ENCODE measurements around the gene MSTO1.
"Not testable (repeated sequence)": the region's sequence is repeated elsewhere in the genome, so short reads cannot be mapped to it uniquely, and the experiment has no call there.

MSTO1 gene

GRCh38 chr1:155609515-155610256 is at the start of gene MSTO1:
MSTO1 (plus strand) TSS chr1:155610218; CDS start chr1:155610249, 31 bp downstream.
- DNase-seq (ENCODE audit: low spot score) = peak; percentile 96

DNA sequence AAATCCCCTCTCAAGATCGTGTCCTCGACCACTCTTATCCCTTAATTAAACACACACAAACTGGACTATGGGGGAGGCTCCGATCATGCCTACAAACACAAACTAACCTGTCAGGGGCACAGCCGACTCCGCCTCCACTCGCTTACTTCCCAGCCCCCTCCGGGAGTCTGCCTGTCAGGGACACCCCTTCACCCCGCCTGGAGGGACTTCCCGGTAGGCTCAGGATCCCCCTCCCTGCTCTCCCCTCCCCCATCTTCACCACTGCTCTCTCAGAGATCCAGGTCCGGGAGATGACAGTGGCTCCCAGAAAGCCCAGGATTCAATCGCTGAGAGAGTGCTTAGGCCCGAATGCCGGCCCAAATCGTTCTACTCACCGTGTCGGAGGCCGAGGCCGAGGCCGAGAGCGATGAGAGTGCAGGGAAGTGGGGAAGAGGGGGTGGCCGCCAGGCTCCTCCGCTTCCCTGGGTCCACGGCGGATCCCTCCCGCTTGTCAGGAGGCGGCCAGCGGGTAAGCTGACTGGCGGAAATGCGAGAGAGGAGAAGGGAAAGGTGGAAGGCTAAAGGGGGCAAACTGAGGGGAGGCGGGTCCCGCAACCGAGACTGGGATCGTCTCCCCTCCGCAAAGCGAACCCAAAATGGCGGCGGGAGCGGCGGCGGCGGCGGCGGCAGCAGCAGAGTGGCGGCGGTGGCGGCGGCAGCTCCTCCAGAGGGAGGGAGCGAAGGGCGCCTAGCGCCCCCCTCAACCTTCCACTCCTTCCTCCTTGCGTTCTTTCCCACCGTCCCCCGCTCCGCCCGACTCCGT is 48.0 kb upstream of the MSTO1 start:
- DNase-seq (ENCODE audit: low spot score) = peak; percentile 35

- peak; percentile 98 for DNase-seq (ENCODE audit: low spot score)
These were observed 47.2 kb upstream of the MSTO1 start, which contains the start of gene ASH1L for GRCh38 chr1:155562581-155563376. ASH1L (minus strand) TSS chr1:155562803; CDS start chr1:155521519, 41,284 bp downstream.

DNA sequence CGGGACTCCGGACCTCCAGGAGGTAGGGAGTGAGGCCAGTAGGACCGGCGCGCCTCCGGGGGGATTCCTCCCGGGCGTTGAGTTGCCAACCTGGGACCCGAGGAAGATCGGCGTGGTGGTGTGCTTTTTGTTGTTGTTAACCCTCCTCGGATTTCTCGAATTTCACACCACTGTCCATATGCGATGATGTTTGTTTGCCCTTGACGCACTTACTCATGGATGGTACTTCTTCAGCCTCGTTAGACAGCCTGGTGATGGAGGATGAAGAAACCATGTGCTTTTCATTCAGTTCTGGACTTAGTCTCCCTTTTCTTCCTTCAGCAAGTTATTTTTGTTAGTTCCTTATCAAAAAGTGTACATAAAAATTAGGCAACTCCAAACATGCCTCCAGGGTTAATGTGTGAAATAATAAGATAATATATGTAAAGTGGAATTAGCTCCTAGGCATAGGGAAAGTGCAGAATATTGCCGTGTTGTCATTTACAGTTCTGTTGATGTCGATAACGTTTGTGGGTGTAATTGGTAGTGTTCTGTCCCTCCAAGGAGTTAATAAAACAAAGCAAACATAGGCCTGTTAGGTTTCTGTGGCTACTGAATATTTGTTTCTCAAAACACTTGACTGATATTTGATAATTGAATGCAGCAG is 46.5 kb upstream of the MSTO1 start:
- not testable (repeated sequence) for DNase-seq (ENCODE audit: low spot score)

DNA sequence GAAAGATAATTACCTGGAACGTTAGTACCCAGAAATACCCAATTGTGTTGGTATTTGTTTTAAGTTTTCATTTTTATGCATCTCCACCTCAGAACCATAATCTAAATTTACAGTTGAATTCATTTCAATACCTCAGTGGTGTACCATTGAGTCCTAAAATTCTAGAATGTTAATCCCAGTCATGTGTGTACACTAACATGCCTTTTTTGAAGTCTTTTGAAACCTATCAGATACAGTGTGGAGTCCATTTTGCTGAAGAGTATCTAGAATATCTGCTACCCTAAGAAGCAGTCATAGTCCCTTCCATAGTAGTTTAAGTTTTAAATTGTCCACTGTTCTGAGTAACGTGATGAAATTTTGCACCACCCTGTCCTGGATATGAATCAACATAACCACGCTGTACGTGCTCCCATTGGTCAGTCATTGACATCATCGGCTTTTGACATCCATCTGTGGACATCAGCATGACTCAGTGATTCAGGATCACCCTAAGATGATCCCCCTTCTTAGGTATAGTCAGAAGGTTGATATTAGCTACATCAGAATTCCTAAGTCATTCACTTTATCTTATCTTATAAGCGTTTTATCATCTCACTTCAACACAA is 39.9 kb upstream of the MSTO1 start:
- DNase-seq (ENCODE audit: low spot score) = no peak

DNA sequence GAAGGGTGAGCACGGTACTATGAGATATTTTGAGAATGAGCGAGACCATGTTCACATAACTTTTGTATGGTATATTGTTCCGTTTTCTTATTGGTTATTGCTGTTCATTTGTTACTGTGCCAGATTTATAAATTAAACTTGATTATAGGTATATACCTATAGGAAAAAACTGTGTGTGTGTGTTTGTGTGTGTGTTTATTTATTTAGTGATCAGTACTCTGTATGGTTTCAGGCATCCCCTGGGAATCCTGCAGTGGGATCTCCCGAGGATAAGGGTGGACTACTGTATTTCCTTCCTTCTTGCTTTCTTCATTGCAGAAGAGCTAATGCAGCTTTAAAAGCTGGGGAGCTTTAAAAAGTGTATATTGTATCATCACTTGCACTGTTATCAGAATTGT is 39.4 kb upstream of the MSTO1 start:
- DNase-seq (ENCODE audit: low spot score) = no peak

DNA sequence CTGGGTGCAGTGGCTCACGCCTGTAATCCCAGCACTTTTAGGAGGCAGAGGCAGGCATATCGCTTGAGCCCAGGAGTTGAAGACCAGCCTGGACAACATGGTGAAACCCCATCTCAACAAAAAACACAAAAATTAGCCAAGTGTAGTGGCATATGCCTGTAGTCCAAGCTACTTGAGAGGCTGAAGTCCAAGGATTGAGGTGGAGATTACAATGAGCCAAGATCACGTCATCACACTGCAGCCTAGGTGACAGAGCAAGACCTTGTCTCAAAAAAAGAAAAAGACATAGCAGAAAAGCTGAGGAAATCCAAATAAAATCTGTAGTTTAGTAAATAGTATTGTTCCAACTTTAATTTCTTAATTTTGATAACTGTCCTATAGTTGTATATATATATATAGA is 35.9 kb upstream of the MSTO1 start:
- DNase-seq (ENCODE audit: low spot score) = no peak

- DNase-seq (ENCODE audit: low spot score) = not testable (repeated sequence)
These were observed 34.4 kb upstream of the MSTO1 start for GRCh38 chr1:155575608-155576007.

- DNase-seq (ENCODE audit: low spot score) = not testable (repeated sequence)
These were observed 26.2 kb upstream of the MSTO1 start for GRCh38 chr1:155583846-155584245.

GRCh38 chr1:155589282-155589681 is 20.7 kb upstream of the MSTO1 start:
- not testable (repeated sequence) for DNase-seq (ENCODE audit: low spot score)

GRCh38 chr1:155590516-155591247 is 19.3 kb upstream of the MSTO1 start:
- not testable (repeated sequence) for DNase-seq (ENCODE audit: low spot score)

GRCh38 chr1:155591770-155592169 is 18.2 kb upstream of the MSTO1 start:
- DNase-seq (ENCODE audit: low spot score) = peak; percentile 38

DNA sequence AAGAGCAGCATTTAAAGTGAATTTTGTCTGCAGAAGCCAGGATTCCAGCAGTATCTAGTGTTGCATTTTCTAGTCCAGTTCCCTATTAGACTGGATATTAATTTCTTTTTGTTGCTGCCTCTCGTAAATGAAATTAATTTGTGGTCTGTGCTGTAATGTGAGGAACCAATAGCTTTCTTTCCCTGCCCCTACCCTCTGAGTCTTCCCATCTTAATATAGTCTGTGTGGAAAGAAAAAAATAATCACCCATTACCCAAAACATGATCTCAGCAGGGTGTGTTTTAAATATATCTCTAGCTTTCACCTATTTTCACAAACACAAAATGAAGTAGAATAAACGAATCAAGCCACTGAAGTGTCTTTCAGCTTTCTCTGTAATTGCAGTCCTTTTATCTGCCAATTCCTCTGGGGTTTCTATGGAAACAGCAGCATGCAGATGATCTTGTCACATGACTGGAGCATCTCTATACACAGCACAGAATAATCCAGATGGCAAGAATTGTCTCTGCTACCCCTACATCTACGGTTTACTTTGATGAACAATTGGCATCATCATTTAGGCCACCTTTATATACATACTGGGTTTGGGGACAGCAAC is 14.0 kb upstream of the MSTO1 start:
- not testable (repeated sequence) for DNase-seq (ENCODE audit: low spot score)

DNA sequence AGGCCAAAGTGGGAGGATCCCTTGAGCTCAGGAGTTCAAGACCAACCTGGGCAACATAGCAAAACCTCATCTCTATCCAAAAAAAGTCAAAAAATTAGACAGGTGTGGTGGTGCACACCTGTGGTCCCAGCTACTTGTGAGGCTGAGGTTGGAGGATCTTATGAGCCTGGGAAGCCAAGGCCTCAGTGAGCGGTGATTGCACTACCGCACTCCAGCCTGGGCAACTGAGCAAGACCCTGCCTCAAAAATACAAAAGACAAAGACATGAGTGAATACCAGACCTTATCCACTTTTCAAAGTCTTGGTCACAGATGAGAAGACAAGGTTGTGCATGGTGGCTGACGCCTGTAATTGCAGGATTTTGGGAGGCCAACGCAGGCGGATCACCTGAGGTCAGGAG is 13.2 kb upstream of the MSTO1 start:
- DNase-seq (ENCODE audit: low spot score) = no peak

- DNase-seq (ENCODE audit: low spot score) = peak; percentile 8
These were observed 11.1 kb upstream of the MSTO1 start for GRCh38 chr1:155598842-155599331.

- not testable (repeated sequence) for DNase-seq (ENCODE audit: low spot score)
These were observed 10.0 kb upstream of the MSTO1 start for GRCh38 chr1:155599828-155600572.

DNA sequence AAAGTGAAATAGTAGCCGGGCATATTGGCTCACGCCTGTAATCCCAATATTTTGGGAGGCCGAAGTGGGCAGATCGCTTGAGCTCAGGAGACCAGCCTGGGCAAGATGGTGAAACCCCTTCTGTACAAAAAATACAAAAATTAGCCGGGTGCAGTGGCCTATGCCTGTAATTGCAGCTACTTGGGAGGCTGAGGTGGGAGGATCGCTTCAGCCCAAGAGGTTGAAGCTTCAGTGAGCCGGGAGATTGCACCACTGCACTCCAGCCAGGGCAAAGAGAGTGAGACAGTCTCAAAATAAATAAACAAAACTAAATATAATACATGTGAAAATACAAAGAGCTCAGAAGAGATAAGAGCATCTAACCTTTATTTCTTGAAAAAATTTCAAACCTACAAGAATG is 2.3 kb upstream of the MSTO1 start:
- DNase-seq (ENCODE audit: low spot score) = no peak

GRCh38 chr1:155608888-155609225 is 1.2 kb upstream of the MSTO1 start:
- no peak for DNase-seq (ENCODE audit: low spot score)

DNA sequence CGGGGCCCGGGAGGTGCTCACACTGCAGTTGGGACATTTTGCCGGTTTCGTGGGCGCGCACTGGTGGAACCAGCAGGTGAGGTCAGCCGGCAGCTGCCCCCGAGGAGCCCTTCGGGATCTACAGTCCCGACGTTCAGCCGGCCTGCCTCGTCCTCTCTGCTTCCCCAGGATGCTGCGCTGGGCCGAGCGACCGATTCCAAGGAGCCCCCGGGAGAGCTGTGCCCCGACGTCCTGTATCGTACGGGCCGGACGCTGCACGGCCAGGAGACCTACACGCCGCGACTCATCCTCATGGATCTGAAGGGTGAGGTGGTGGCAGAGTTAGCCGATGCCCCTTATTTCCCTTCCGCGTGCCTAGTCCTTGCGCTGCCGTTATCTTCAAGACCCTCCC is 234 bp downstream of the MSTO1 start:
- DNase-seq (ENCODE audit: low spot score) = not testable (repeated sequence)
